SW 1271 (cell line): Measurements from ENCODE around the gene OR7C1.
"Not testable (repeated sequence)": the region's sequence is repeated elsewhere in the genome, so short reads cannot be mapped to it uniquely, and the experiment has no call there.

Experiments
- DNase-seq, 2 experiments: peaks; one replicate each; lab custom pipeline; 2025; lab: John Stamatoyannopoulos, UW

The OR7C1 gene

GRCh38 chr19:14784730-14785101 lies 50.3 kb downstream of the OR7C1 start:
- not testable (repeated sequence) for DNase-seq

GRCh38 chr19:14783410-14783998 lies 51.5 kb downstream of the OR7C1 start:
- not testable (repeated sequence) for DNase-seq

GRCh38 chr19:14782626-14783409 lies 52.2 kb downstream of the OR7C1 start:
- DNase-seq, result no peak

- DNase-seq, result not testable (repeated sequence)
These were observed 53.1 kb downstream of the OR7C1 start for GRCh38 chr19:14781713-14782536.

- DNase-seq, result not testable (repeated sequence)
These were observed 54.3 kb downstream of the OR7C1 start for GRCh38 chr19:14780622-14781225.

GRCh38 chr19:14779151-14779550 lies 55.8 kb downstream of the OR7C1 start:
- no peak for DNase-seq

GRCh38 chr19:14778110-14778845 lies 56.7 kb downstream of the OR7C1 start, which contains the start of gene ADGRE2:
Gene ADGRE2 (minus strand): TSS chr19:14778560. CDS start chr19:14776756, 1,804 bp downstream.
- not testable (repeated sequence) for DNase-seq

- DNase-seq, result not testable (repeated sequence)
These were observed 57.3 kb downstream of the OR7C1 start for GRCh38 chr19:14777645-14778044.

GRCh38 chr19:14775869-14776586 lies 59.0 kb downstream of the OR7C1 start:
- no peak for DNase-seq

- DNase-seq, result not testable (repeated sequence)
These were observed 59.7 kb downstream of the OR7C1 start for GRCh38 chr19:14775326-14775725.

GRCh38 chr19:14774373-14774772 lies 60.6 kb downstream of the OR7C1 start:
- DNase-seq, result no peak

- DNase-seq, result not testable (repeated sequence)
These were observed 61.3 kb downstream of the OR7C1 start for GRCh38 chr19:14773722-14774121.

GRCh38 chr19:14772995-14773394 lies 62.0 kb downstream of the OR7C1 start:
- DNase-seq, result no peak

- no peak for DNase-seq
These were observed 62.5 kb downstream of the OR7C1 start for GRCh38 chr19:14772467-14772866.

GRCh38 chr19:14770944-14771839 lies 63.8 kb downstream of the OR7C1 start:
- DNase-seq, result no peak

GRCh38 chr19:14770136-14770535 lies 64.8 kb downstream of the OR7C1 start:
- DNase-seq, result no peak

- DNase-seq, result no peak
These were observed 65.8 kb downstream of the OR7C1 start for GRCh38 chr19:14769201-14769600.

- no peak for DNase-seq
These were observed 67.0 kb downstream of the OR7C1 start for GRCh38 chr19:14768001-14768400.

GRCh38 chr19:14767466-14767971 lies 67.5 kb downstream of the OR7C1 start:
- no peak for DNase-seq
